ENCODE measurements around the gene CXXC5. TPM values are rescaled to one million over a fixed set of nuclear protein-coding genes. Genes with fewer than 3 reads are reported as not detected.

CXXC5 gene
- total RNA-seq, 1 experiment from 2014 or later, result 85.0 TPM

- DNase-seq (ENCODE audit: low read depth, low spot score), result peak; percentile 32
- peaks cover 48% of the 10 kb centered on the region for H3K4me1 ChIP-seq (ENCODE audit: control insufficient read depth, insufficient read depth, low read length)
- H3K36me3 ChIP-seq (ENCODE audit: control insufficient read depth, insufficient read depth, low read length), result no peaks in the 10 kb centered on the region
- BruUV-seq (replicated peaks), result no TSS peak
- no peaks in the 10 kb centered on the region for H3K27me3 ChIP-seq (ENCODE audit: control insufficient read depth, insufficient read depth, low read length)
- ATAC-seq, result peak; percentile 61
- ChIA-PET POLR2A (interaction anchor here (0.6 to 1.1 kb wide), 2 partner anchors 39 to 55 kb away, joined by 3 read pairs; no protein-coding TSS in a partner anchor), CTCF (interaction anchor here (0.7 to 4.4 kb wide), 6 partner anchors 11 to 79 kb away, joined by 3 to 47 read pairs (median 4); no protein-coding TSS in a partner anchor)
- H3K9me3 ChIP-seq (ENCODE audit: control insufficient read depth, insufficient read depth, low read depth, low read length), result no peaks in the 10 kb centered on the region
- 0 out of 2 replicates have a peak overlapping the region, but pooled peaks have one; percentile 24 for H3K27ac ChIP-seq (ENCODE audit: low read length)
- intact Hi-C loops (cut with micrococcal nuclease; ENCODE audit: unreplicated experiment) (loop anchor here (1.0 to 5.0 kb wide), 3 partner anchors 38 to 67 kb away; no protein-coding TSS in a partner anchor), in situ Hi-C loops (cut with HindIII; ENCODE audit: low pct_unique_long_range_greater_than_20kb, low sequenced_read_pairs) (no loop called here)
- H3K4me3 ChIP-seq (ENCODE audit: low read depth in 2 of 2, low read length in 2 of 2), result no peak overlapping the region
- TF ChIP-seq SIN3A (IDR thresholded peaks at IDR 0.05; ENCODE audit: borderline replicate concordance, insufficient read depth, low read depth, low read length), result 0 out of 2 replicates have a peak, but pooled peaks have one; percentile 44
- TF ChIP-seq CTCF (IDR thresholded peaks at IDR 0.05), result peak; percentile 82; the same call in 1 of the 2 replicates
- no peak for TF ChIP-seq TCF7L2 (IDR thresholded peaks at IDR 0.05; ENCODE audit: low read depth, low read length)
- peak; percentile 25; the same call in 1 of the 2 replicates for TF ChIP-seq POLR2AphosphoS5 (IDR thresholded peaks at IDR 0.05; ENCODE audit: low read depth, low read length)
Measured at GRCh38 chr5:139690064-139690802, 42.1 kb downstream of the CXXC5 start.

- H3K36me3 ChIP-seq (ENCODE audit: control insufficient read depth, insufficient read depth, low read length), result no peaks in the 10 kb centered on the region
- ChIA-PET POLR2A (interaction anchor here (1.1 kb wide), 1 partner anchor 56 kb away, joined by 3 read pairs; no protein-coding TSS in a partner anchor), CTCF (interaction anchor here (1.1 to 4.4 kb wide), 3 partner anchors 40 to 57 kb away, joined by 3 to 47 read pairs (median 6); no protein-coding TSS in a partner anchor)
- peaks cover 40% of the 10 kb centered on the region for H3K4me1 ChIP-seq (ENCODE audit: control insufficient read depth, insufficient read depth, low read length)
- no peaks in the 10 kb centered on the region for H3K9me3 ChIP-seq (ENCODE audit: control insufficient read depth, insufficient read depth, low read depth, low read length)
- no peak overlapping the region for H3K4me3 ChIP-seq (ENCODE audit: low read depth in 2 of 2, low read length in 2 of 2)
- in situ Hi-C loops (cut with HindIII; ENCODE audit: low pct_unique_long_range_greater_than_20kb, low sequenced_read_pairs), result no loop called here
- H3K27me3 ChIP-seq (ENCODE audit: control insufficient read depth, insufficient read depth, low read length), result no peaks in the 10 kb centered on the region
- H3K27ac ChIP-seq (ENCODE audit: low read length), result no peak overlapping the region
- ATAC-seq, result no peak
- DNase-seq (ENCODE audit: low read depth, low spot score), result no peak
- TF ChIP-seq POLR2AphosphoS5 (IDR thresholded peaks at IDR 0.05; ENCODE audit: low read depth, low read length), result no peak
- no peak for TF ChIP-seq TCF7L2 (IDR thresholded peaks at IDR 0.05; ENCODE audit: low read depth, low read length)
- no peak for TF ChIP-seq CTCF (IDR thresholded peaks at IDR 0.05)
- no peak for TF ChIP-seq SIN3A (IDR thresholded peaks at IDR 0.05; ENCODE audit: borderline replicate concordance, insufficient read depth, low read depth, low read length)
- TF ChIP-seq REST (IDR thresholded peaks at IDR 0.05; ENCODE audit: insufficient read depth in 1 of 2, low read depth in 2 of 2, low read length in 1 of 2), result no peak
- BruUV-seq (replicated peaks), result no TSS peak
- intact Hi-C loops (cut with micrococcal nuclease; ENCODE audit: unreplicated experiment), result loop anchor here (1.0 to 5.0 kb wide), 3 partner anchors 39 to 66 kb away; no protein-coding TSS in a partner anchor
Measured at GRCh38 chr5:139690803-139691629, 42.9 kb downstream of the CXXC5 start.

Data from Panc1 (cell line).